HG03039 (cell line): ENCODE results near the gene RIN3.

Experiments used
- ATAC-seq: cut with Tn5 transposase; IDR thresholded peaks from one replicate; pipeline ENCODE4 v1.9.1; 2021; ENCODE audit warnings: mild to moderate bottlenecking, moderate library complexity; ENCODE audit not compliant: unreplicated experiment

RIN3 gene

DNA sequence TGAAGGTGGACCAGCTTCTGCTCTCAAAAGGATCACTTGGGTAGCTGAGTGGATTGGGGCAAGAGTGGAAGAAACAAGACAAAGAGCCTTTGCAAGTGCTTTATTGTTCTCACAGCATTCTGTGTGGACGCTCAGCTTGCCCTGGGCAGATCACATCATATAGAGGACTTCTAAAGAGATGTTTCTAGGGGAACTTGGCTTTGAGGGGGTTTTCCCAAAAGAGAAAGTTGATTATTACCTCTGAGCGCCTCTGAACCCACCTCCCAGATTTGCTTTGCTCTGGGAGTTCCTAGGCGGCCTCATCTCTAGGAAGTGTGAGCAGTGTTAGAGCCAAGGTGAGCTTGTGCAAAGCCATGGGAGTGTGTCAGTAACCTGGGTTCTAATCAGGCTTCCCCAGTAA is 81.7 kb downstream of the RIN3 start:
- ATAC-seq, result no peak

DNA sequence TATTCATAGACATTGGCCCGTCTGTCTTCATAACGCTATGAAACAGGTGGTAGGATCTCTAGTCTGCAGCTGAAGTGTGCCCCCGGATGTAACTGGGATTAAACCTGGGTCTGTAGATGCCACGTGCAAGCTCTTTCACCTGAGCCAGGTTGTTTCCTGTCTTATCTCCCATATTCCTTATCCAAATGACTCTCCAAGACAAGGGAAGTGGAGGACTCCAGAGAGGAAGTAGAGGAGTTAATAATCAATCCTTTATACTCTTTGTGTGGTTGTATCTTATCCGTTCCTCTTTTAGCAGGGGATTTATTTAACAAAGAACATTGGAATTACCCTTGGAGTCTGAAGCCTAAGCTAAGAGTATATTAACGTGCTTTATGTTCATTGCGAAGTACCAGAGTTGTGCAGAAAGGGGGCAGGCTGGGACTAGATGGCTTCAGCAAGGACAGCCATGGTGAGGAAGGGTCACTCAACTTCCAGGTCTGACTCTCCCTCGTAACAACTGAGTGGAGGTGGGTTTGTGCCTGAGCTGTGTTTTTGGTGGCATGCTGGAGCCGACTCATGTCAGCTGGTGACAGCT is 82.8 kb downstream of the RIN3 start:
- no peak for ATAC-seq

GRCh38 chr14:92597906-92598905 is 84.6 kb downstream of the RIN3 start:
- ATAC-seq, result no peak

DNA sequence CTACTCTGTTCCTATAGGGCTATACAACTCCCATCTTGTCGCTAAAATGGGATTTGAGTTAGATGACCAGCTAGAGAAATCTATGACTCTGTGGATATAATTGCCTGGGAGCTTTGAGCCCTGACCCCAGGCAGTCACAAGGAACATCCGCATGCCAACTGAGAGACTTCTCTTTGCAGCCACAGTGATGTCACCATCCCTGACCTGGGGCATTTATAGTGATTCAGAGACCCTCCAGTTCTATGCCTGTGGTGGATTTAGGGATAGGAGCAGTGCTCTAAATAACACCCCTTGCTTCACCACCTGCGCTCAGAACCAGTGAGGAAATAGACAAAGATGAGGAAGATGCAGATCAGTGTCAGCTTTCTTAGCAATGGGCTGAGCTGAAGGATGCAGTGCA is 86.2 kb downstream of the RIN3 start:
- ATAC-seq, result no peak

DNA sequence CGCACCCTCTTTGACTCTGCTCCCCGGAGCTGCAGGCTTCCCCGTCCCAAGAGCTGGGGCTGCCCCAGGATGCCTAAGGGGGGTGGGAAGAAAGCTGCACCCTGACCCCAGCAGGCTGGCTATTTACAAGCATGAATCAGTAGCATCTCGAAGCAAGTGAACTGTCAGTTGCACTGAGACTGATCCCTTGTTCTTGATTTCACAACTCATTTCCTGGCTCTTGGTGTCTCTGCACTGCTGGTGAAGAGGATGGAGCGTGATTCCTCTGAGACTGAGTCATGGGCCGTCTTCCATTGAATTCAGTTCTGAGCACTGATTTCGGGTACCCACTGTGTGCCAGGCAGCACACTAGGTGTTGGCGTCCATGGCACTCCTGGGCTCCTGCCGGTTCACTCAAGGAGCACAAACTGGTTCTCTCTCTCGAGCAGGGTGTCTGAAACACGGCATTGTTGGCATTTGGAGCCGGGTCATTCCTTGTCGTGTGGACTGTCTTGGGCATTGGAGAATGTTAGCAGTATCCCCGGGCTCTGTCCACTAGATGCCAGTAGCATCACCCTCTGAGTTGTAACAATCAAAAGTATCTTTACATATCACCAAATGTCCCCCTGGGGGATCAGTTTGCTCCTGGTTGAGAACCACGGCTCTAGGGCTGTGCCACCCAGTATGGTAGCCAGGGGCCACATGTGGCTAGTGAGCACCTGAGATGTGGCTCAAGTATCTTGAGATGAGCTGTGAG is 86.9 kb downstream of the RIN3 start:
- ATAC-seq, result no peak

DNA sequence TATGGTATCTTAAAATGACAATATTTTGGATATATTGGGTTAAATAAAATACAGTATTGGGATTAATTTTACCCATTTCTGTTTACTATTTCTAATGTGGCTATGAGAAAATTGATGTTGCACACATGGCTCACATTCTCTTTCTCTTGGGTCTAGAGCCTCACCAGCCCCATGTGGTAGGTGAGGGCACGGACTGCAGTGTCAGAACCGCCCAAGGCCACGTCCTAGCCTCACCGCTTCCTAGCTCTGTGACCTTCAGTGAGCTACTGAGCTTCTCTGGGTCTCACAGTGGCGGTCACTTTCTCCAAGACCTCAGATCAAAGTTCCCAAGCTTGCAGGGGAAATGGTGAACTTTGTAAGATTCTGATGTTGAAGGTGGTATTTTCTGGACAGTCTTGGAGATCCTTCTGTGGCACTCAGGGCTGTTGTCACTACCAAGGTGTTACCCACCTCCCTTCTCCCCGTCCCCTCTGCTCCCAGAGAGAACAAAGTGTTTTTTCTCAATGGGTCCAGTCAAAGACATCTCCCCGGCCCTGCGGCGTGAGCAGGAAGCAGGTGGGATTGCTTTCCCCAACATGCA is 87.6 kb downstream of the RIN3 start:
- no peak for ATAC-seq

DNA sequence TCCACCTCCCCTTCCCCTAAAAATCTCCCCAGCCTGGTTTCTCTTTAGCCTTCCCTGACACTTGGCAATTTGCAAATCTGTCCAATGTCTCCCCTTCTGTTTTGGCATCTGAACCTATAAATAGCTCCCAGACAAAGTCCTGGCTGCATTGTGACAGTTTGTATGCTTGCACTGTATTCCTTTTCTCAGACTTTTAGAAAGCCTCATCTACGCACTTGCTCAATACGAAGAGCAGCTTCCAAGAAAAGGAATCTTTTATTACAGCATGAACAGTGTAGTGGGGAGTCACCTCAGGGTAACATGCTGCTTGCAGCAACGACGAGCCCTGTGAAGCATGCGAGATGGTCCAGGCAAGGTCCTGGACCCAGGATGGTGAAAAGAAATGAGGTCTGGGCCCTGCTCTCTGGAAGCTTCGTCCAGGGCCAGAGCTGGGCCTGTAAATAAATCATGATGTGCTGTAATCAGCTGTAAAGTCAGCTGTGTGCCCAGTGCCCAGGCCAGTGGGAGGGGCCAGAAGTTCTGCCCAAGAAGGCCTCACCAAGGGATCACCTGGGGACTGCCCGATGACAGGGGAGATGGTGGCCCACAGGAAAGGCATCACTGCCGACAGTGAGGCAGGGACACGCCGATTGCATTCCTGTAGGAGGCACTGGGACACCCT is 88.3 kb downstream of the RIN3 start:
- ATAC-seq, result no peak

DNA sequence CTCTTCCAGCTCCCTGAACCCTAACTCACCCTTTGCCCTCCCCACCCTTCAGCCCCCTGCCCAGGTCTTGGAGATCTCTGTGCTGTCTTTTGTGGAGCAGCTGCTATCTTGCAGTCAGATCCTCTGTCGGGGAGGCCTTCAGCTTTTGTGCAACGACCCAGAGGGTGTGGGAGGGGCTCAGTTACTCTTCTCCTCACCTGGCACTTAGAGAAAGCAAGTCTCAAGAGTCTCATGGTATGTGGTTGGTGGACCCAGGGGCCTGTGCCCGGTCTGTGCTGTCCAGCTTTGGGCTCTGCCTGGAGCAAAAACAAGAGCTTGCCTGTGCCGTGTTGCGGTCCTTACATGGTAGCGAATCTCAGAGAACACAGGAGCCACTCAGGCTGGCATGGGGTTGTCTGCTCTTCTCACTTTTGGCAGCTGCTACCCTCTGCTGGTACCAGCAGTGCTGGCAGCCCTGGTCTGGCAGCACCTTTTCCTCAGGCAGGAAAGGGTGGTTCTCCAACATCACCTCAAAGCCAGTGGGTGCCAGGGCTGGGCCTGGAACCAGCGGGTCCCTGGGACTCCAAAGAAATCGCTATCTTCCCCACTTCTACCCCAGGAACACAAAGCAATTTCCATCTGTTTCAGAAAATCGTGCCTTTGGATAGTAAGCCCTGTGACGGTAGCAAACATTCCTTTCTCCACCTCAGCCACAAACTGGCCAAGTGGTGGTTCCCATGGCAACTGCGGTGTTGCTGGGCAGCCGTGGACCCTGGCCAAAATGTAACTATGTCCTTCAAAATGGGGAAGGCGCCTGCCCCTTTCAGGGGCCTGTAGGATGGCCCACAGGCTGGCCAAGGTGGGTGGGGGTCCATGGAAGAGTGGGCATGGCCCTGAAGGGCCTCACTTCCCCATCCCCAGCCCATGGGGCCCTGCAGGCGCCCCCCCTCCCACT is 90.0 kb downstream of the RIN3 start:
- ATAC-seq, result no peak

- no peak for ATAC-seq
These were observed 91.8 kb downstream of the RIN3 start for GRCh38 chr14:92605274-92605940.

DNA sequence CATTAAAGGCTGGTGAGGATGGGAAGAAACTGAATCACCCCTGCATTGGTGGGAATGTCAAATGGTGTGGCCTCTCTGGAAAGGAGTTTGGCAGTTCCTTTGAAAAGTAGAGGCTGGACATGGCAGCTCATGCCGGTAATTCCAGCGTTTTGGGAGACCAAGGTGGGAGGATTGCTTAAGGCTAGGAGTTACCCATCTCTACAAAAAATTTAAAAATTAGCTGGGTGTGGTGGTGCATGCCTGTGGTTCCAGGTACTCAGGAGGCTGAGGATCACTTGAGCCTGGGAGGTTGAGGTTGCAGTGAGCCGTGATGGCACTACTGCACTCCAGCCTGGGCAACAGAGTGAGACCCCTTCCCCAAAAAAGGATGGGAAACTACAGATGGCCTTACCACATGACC is 93.7 kb downstream of the RIN3 start:
- ATAC-seq, result no peak

GRCh38 chr14:92607702-92608429 is 94.3 kb downstream of the RIN3 start:
- ATAC-seq, result no peak

- no peak for ATAC-seq
These were observed 96.4 kb downstream of the RIN3 start for GRCh38 chr14:92609955-92610354.

DNA sequence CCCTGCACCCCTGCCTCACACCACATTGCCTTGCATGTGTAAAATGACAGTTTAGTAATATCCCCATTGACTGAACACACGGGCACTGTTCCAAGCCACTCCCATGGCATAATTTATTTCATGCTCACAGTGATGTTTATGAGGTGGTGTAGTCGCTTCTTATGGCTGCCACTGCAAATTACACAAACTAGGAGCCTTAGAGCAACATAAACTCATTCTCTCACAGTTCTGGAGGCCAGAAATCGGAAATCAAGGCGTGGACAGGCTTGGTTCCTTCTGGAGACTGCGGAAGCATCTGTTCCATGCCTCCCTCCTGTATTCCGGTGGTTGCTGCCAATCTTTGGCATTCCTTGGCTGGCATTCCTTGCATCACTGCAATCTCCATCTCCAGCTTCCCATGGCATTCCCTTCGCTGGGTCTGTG is 97.3 kb downstream of the RIN3 start:
- ATAC-seq, result no peak

DNA sequence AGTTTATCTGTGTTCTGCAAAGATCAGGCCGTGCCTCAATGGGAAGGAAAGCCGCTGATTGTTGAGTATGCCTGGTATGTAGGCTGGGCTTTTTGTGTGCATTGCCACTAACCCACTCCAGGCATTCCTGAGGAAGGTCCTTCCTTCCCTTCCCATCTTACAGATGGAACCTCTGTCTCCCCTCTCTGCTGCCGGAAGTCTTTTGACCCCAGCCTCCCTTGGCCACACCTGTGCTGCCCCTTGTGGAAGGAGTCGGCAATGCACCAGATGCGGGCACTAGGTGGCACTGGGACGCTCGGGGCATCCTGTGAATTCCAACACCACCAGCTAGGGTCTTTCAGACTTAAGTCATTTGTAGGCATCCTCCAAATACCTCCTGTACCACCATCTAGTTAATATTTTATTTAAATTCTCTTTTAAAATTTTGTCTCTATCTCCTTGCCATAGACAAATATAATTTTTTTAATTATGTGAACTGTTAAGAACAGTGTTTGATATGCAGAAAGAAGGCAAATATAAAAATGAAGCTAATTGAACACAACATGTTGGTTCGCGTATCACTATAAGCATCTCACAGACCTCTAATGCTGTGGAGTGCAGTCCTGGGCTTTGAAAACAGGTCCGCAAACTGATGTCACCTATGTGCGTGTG is 99.6 kb downstream of the RIN3 start:
- no peak for ATAC-seq

DNA sequence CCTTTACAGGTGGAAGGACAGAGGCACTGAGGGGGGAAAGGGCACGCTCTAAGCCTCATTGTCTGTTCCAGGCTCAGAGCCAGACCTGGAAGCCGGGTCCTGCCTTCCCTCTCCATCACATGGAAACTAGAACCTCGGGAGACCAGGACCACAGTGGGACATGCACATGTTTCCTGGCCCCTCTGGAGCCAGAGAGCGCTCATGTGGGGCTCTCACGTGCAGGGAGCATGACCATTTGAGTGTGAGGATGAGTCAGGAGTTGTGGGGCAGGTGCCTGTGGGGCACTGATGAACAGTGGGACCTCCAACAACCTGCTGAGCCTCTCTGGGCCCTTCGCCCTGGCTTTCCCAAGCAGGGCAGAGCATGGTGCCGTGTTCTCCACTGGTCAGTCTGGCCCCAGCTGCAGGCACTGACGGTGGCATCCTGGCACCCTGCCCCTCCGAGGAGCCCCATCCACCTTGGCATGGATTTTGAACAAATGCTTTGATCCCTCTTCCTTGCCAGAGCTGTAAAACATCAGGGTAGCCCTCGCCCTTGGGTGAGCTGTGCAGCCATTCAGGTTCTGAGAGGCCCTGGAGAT is 100.2 kb downstream of the RIN3 start:
- ATAC-seq, result no peak

GRCh38 chr14:92615451-92615850 is 101.9 kb downstream of the RIN3 start:
- no peak for ATAC-seq

- no peak for ATAC-seq
These were observed 102.6 kb downstream of the RIN3 start for GRCh38 chr14:92616178-92616577.

DNA sequence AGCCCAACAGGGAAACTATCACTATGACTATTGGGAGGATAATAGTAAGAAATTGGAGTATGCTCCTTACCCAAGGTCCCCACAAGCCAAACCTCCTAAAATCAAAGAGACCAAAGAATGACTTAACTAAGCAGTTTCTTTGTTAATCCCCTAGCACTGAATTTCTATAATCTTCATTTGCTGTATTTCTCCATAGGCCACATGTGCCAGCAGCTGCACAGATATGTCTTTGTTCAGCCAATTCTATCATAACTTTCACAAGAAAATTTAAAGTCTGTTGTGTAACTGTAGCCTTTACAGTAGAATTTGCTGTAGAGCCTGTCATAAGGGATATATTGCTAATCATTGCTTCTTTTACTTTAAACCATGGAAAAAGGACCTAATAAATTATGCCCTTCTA is 104.0 kb downstream of the RIN3 start:
- no peak for ATAC-seq
